Measurements from ENCODE around the gene PDE4D.

DNA sequence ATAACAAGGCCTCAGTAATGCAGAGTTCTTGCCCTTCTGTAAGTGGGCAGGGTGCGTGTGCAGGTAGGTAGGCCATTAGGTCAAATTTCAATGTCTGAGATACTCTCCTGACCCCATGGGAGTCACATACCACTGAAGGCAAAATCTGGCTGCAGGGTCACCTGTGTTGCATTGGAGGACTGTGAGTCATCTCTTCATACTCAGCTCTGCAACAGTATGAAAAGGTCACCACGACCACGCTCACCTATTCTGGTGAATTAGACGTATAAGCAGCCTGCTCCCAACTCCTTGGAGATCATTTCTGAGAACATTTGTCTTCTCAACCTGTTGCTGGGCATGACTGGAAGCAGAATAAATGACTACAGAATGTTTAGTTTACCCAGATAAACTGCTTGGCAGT, 599.8 kb downstream of the PDE4D start:
- TF ChIP-seq YY1 (IDR thresholded peaks at IDR 0.05; ENCODE audit: insufficient read depth, insufficient read length) (no peak), SUZ12 (IDR thresholded peaks at IDR 0.05; ENCODE audit: extremely low read depth, insufficient read depth, insufficient read length) (no peak), ZNF274 (IDR thresholded peaks at IDR 0.05; ENCODE audit: low read depth, low read length) (no peak)

Measured in NT2/D1 (cell line).